Measurements from ENCODE around the gene WDFY1.

WDFY1 gene, protein sequence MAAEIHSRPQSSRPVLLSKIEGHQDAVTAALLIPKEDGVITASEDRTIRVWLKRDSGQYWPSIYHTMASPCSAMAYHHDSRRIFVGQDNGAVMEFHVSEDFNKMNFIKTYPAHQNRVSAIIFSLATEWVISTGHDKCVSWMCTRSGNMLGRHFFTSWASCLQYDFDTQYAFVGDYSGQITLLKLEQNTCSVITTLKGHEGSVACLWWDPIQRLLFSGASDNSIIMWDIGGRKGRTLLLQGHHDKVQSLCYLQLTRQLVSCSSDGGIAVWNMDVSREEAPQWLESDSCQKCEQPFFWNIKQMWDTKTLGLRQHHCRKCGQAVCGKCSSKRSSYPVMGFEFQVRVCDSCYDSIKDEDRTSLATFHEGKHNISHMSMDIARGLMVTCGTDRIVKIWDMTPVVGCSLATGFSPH

DNA sequence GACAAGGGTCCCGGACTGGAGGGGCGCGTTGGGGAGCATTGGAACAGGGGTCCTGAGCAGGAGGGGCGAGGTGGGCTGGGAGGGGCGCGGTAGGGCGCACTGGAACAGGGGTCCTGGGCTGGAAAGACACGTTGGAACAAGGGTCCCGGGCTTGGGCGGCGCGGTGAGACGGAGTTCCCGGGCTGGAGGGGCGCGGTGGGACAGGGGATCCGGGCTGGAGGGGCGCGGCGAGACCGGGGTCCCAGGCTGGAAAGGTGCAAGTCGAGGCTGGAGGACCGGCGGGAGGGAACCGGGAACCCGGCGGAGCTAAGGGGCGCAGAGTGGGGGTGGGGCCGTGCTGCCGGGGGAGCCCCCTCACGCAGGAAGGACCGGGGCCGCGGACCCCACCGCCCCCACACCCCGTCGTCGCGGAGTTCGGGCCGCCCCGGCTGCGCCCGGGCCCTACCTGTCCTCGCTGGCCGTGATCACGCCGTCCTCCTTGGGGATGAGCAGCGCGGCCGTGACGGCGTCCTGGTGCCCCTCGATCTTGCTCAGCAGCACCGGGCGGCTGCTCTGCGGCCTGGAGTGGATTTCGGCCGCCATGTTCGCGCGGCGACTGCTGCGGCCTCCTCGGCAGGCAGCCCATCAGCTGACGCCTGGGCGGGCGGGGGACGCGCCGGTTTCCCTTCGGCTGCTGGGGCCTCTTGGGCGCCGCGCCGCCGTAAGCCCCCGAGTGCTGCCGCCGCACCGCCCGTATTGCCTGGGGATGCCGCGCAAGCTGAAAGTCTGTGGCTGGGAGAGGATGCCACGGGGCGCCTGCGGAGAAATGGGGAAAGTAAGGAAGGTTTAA, at the start of gene WDFY1:
TSS of gene WDFY1 (minus strand) at position 633 of the 829 bp plus-strand sequence. CDS start at position 582, 51 bp downstream.
- in situ Hi-C loops (cut with HindIII; ENCODE audit: low sequenced_read_pairs) = no loop called here

DNA sequence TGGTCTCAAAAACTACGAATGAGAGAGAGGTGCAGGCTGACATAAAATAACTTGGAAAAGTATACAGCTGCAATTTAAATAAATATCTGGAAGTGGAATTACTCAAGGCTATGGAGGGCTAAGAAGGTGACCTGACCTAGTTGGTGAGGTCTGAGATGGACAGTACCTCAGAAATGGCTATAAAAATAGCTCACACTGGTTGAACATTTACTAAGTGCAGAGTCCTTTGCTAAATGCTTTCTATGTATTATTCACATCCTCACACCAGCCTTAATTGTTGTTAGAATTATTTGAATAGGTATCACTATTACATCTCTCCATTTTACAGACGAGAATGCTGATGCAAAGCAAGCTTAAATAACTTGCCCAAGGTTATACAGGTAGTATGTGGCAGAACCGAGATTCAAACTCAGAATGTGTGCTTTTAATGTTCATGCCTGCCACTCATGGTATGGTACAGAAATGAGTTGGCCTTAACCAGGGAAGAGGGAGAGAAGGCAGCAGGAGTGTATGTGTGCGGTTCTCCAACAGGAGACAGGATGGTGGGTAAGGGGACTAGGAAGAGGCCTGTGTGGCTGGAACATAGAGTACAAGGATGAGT, 49.5 kb upstream of the WDFY1 start:
- in situ Hi-C loops (cut with HindIII; ENCODE audit: low sequenced_read_pairs) = no loop called here

DNA sequence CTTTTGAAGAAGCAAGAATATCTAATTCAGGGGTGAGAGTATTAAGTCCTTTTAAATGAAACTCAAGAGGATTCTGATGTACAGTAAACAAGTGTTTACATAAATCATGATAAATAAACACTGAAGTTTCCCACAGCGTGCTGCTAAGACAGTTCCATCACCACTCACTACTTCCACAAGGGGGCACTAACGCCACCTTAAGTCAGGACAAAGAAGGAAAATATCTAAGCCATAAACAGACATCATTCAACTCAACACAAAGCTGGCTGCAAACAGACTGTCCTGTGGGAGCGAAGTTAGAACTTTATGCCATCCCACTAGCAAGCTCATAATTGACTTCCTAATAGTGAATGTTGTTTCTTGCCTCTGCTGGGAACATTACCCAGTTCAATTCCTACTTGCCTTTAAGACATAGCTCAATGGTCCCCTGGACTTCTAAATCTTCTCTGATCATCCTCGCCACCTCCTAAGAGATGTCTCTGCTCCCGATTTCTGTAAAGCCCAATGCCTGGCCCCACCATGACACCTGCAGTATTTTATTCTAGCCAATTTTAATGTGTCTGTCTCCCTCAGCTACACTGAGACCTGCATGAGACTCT, 48.6 kb upstream of the WDFY1 start:
- in situ Hi-C loops (cut with HindIII; ENCODE audit: low sequenced_read_pairs) = no loop called here

DNA sequence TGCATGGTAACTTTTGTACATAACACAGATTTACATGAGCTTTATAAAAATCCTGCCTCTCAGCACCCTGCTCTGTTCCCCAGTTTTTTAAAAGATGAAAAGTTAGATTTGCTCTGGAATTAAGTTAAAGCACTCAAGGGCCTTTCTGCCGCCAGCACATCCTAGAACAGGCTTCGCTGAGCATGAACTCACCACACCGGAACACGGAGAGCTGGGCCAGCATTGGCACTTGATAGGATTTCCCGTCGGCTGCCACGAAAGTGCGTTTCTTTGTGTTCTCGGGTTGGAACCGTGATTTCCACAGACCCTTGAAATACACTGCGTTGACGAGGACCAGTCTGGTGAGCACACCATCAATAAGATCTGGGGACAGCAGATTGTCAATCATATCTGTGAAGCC, 46.5 kb upstream of the WDFY1 start:
- in situ Hi-C loops (cut with HindIII; ENCODE audit: low sequenced_read_pairs) = no loop called here

DNA sequence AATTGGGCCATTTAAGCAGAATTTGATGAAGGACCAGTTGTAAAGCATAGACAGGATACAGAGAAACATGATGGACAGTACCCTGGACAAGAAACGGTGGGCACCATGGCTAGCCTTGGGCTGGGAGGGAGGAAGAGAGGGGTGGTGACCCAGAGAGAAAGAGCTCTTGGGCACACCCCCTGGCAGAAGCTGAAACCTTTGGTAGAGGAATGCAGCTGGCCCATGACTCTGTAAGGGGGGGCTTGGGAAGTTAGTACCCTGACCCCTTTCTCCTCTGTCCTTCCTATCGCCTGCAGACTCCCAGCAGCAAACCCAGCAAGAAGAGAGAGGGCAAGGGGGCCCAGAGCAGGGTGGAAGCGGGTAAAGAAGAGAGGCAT, 44.7 kb upstream of the WDFY1 start:
- in situ Hi-C loops (cut with HindIII; ENCODE audit: low sequenced_read_pairs) = no loop called here

DNA sequence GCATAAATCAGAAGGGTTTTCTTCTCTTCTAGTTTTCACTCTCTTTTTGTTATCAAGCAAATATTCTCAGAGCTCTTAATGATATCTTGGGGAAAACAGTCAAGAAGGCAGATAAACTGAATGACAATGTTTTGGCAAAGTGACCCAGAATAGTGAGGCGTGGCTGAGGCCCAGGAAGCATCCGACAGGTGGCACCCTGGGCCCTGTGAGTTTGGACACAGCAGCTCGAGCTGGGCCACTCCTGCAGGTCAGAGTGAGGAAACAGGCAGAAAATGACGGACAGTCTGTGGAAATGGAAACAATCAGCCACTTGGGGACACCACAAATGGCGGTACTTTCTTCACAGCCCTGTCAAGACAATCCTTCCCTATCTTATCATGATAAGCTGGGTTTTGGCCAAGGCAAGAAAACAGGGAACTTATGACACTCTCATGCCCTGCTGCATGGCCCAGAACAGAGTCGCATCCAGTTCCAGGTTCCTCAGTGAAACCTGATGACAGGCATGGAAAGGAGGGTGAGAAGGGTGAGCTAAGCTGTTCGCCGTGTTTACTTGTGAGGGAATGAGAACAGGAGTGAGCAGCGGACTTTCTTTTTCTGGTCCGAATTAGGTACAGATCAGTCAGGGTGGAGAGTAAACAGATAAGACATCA, 44.2 kb upstream of the WDFY1 start:
- in situ Hi-C loops (cut with HindIII; ENCODE audit: low sequenced_read_pairs) = no loop called here

DNA sequence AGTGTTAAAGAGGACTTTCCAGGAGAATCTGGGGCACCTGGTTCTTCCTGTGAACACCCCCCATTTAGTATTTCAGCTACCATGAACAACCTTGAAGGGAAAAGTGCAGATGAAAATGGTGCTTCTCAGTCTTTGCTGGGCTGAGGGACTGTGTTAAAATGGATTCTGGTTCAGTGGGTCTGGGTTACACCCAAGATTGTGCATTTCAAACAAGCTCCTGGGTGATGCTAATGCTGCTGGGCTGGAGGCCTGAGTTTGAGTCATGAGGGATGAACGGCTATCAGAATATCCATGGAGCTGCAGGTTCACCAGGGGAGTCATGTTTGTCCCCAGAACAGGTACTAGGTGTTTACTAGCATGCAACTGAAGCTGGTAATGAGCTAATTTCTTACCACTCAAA, 36.1 kb upstream of the WDFY1 start:
- in situ Hi-C loops (cut with HindIII; ENCODE audit: low sequenced_read_pairs) = no loop called here

DNA sequence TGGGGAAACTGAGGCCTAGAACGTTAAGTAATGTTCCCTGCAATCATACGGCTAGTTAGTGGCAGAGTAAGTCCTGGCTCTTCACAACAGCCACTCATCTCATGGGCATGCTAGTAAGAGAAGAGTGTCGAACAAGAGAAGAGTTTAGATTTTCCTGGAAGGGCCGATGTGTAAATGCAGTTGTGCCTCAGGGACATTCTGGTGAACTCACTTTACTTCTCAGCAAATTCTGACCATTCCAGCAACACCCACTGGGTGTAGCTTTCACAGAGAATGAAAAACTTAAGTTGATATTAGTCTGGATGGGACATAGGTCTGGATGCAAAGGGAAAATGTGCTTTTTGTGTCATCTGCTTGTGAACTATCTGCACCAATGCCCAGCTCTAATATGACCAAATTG, 35.7 kb upstream of the WDFY1 start:
- in situ Hi-C loops (cut with HindIII; ENCODE audit: low sequenced_read_pairs) = no loop called here

DNA sequence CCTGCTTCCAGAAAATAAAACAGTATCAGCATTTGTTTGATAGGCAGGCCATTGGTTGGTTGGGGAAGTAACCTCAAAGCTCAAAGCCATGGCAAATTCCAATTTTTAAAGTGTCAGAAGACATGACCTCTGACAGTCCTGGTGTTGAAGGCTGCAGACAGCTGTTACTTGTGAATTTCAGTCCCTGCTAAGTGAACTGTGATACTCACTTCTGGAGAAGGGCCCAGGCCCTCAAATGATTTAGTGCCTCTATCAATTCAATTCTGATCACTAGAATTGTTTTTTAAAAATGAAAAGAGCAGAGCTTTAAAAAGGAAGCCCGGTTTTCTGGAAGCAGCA, 35.2 kb upstream of the WDFY1 start:
- in situ Hi-C loops (cut with HindIII; ENCODE audit: low sequenced_read_pairs) = no loop called here

DNA sequence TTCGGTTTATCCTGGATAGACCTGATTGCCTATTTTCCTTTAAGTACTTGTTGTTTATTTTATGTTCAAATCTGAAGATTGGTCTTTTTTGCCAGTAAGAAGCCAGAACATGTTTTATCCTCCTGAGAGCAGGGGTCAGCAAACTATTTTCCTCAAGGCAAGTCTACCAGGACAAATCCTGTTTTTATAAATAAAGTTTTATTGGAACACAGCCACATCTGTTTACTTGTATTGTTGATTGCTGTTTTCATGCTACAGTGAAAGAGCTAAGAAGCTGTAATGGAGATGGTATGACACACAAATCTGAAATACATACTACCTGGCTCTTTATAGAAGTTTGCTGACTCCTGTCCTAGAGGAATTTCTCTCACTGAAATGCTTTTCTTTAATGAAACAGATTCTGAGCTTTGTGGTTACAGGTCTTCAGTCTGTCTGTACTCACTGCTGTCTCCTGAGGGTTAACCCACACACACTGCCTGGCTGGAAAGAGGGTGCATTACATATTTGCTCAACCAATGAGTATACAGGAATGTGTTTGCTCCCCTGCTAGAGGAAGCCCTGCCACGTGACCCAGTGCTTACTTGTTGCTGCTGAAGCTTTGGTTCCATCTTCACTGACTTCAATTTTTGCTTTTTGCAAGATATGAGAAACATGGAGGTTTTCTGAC, 34.7 kb upstream of the WDFY1 start:
- in situ Hi-C loops (cut with HindIII; ENCODE audit: low sequenced_read_pairs) = no loop called here

DNA sequence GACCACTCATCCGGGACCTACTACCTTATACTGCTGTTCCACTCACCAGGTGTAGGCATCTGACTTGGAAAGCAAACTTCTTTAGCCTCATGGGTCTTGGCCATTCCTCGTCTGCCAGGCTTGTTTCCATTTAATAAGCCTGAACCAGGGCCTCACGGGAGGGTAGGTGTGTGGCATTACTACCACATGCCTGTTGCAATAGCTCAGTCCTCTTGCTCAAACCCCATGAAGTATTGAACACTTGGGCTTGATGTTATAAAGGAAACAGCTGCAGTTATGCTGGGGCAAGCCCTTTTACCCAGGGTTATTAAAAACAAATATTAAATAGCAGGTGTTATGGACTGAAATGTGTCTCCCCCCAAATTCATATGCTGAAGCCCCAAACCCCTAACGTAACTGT, 33.3 kb upstream of the WDFY1 start:
- in situ Hi-C loops (cut with HindIII; ENCODE audit: low sequenced_read_pairs) = no loop called here

DNA sequence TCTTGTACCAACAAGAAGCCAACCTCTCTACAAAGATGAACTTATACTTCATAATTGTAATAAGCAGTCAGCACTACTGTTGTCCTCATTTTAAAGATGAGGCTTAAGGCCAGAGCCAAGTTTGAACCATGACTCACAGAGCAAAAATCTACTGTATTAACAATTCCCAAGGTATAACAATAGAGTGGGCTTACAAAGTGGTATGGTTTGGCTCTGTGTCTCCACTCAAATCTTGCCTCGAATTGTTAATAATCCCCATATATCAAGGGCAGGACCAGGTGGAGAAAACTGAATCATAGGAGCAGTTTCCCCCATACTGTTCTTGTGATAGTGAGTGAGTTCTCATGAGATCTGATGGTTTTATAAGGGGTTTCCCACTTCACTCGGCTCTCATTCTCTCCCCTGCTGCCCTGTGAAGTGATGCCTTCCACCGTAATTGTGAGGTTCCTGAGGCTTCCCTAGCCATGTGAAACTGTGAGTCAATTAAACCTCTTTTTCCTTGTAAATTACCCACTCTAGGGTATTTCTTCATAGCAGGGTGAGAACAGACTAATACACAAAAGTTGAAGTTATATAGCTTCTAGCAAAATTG, 31.6 kb upstream of the WDFY1 start:
- in situ Hi-C loops (cut with HindIII; ENCODE audit: low sequenced_read_pairs) = no loop called here

DNA sequence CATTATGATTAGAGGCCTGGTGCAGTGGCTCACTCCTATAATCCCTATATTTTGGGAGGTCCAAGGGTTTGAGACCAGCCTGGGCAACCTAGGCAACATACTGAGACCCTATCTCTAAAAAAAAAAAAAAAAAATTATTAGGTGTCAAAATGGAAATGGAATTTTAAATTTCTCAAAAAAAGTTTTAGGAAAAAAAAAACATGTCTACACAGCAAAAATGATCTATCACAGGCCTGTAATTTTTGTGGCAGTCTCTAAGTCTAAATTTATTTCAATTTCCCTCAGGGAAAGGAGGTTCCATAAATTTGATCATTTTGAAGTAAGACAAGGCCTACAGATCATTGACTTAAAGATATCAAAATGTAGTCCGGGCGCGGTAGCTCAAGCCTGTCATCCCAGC, 28.5 kb upstream of the WDFY1 start:
- in situ Hi-C loops (cut with HindIII; ENCODE audit: low sequenced_read_pairs) = no loop called here

DNA sequence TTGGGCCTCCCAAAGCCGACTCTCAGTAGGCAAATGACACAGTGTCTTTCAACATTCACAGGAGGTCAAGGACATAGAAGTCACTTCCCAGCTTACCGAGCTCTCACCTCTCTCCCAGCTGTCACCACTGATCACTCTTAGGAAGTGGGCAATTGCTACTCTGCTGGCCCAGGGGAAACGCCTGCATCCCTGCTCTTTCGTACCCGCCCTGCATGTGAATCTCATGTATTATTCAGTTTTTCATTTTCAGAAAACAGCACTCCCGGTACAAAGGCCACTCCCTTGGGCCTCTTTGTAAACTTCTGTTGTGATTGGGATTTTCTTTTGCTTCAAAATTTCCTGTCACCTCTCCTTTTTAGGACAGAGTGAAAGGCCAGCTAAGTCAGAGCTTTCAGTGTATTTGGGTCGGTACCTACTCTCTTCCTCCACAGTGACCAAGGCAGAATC, 27.5 kb upstream of the WDFY1 start:
- in situ Hi-C loops (cut with HindIII; ENCODE audit: low sequenced_read_pairs) = no loop called here

DNA sequence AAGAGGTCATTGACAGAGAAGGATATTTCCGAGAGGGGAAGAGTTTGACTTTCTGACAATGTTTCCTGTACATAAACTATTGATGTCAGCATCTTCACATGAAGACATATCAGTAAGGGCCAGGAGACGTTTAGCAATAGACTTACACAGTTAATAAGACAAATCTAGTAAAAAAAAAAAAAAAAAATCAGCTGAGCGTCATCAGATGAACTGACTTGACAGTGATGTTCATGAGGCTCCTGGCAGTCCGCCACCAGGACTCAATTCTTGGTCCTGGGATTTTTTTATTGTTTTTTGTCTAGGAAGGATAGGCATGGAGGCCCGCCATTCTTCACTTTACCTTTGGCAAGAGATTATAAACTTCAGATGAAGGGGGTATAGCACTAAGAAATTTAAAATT, 26.6 kb upstream of the WDFY1 start:
- in situ Hi-C loops (cut with HindIII; ENCODE audit: low sequenced_read_pairs) = no loop called here

DNA sequence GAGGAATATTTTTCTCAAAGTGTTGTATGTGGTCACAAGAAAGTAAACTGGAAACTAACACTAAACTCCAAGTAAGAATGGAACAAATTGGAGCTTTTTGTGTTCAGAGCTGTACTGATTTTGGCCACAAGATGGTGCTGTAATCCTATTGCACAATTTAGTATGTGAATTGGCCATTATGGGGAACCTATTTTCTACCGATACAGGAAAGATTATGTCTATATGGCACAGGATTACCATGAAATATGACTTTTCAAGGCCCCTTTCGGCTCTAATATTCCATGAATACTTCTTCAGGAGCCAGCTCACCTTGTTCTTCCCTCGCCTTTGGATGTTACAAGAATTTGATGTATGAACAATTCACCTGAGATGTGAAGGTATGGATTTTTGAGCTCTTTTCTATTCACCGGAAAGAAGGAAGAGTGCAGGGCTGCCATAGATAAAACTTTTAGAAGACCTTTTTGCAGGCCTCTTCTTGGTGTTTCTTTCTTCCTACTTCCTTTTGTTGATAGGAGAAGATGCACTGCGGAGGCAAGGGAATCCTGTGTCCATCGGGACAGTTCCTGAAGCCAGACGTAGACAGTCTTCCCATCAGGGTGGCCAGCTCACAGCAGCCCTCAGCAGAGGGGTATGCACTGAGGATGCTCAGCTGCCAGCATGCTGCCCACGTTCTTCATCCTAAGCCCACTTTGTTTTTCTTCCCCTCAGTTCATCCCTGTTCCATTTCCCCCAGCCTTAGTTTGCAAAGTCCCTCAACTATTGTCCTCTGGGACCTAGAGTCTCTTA, 25.4 kb upstream of the WDFY1 start:
- in situ Hi-C loops (cut with HindIII; ENCODE audit: low sequenced_read_pairs) = no loop called here

DNA sequence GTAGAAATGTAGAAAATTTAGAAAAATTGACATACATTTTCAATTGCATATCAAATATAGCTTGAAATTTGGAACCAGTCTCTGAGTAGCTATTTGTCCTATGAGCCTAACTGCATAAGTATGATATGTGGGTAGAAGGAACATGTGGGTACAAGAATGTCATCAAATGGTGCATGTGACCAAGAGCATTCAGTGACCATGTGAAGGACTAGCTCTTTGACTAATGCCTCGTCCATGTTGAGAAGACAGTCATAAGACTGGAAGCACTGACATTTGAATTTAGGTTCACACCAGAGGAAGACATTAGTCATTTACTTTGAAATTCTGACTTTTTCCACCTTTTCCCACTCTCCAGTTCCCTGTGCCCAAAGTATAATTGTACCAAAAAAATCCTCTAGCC, 24.7 kb upstream of the WDFY1 start:
- in situ Hi-C loops (cut with HindIII; ENCODE audit: low sequenced_read_pairs) = no loop called here

DNA sequence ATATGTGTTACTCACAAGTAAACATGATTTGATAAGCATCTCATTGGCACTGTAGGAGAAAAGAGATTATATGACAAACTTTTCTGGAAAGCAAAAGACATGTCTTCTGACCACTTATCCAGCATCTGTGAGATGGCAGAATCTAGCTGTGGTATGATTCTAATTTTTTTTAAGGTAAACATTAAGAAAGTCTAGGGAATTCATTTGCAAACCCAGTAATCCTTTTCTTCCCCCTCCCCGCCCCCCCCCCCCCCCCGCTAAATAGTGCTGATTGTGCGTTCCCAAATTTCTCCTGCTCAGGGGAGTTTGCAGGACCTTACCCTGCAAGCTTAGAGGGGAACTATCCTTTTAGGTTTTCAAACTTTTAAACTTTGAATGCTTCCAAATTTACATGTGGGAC, 24.2 kb upstream of the WDFY1 start:
- in situ Hi-C loops (cut with HindIII; ENCODE audit: low sequenced_read_pairs) = no loop called here

DNA sequence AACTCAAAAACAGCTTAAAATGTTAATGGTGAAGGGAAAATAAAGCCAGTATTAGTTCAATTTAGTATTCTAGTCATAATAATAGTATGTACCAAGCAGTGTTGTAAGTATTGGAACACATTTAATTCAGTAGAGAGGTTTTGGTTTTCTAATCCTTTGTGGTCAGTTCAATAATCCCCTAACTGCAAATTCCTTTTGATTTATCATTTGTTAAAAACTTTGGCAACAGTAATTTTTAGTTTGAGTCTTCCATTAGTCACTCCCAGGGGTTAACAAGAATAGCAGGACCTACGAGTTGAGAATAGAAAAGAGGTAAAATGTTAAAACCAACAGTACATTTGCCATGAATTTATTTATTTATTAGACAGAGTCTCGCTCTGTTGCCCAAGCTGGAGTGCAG, 22.8 kb upstream of the WDFY1 start:
- in situ Hi-C loops (cut with HindIII; ENCODE audit: low sequenced_read_pairs) = no loop called here

All from endothelial cell of hepatic sinusoid (primary cell).